WTC11 (cell line): ENCODE results near the gene SUSD6. TPM values are rescaled to one million over a fixed set of nuclear protein-coding genes. Genes with fewer than 3 reads are reported as not detected.

Experiments
- ATAC-seq: fragments of 200-7000 bp; cut with Tn5 transposase; 2 replicates; pipeline ENCODE4 v1.10.0; 2021; ENCODE audit warnings: mild to moderate bottlenecking, moderate library complexity
- CTCF ChIA-PET: fragments of 300-600 bp; sonication (Branson Sonifier 250); formaldehyde crosslinking; loops from one replicate; lab custom pipeline; 2021; ENCODE audit warnings: antibody characterized with exemption; lab: Charles Lee
- POLR2A ChIA-PET: fragments of 350-600 bp; sonication (Branson Sonifier 250); formaldehyde crosslinking; loops from one replicate; lab custom pipeline; 2021; ENCODE audit warnings: antibody characterized with exemption; lab: Charles Lee
- DNase-seq: peaks from one replicate; pipeline ENCODE4 v3.0.0; 2021; ENCODE audit warnings: low spot score
- H3K27ac Mint-ChIP-seq: 2 replicates; pipeline ENCODE4 v1.8.0; 2021; ENCODE audit warnings: mixed read lengths
- H3K27me3 Mint-ChIP-seq: 2 replicates; pipeline ENCODE4 v1.8.0; 2021; ENCODE audit warnings: low read depth, mild to moderate bottlenecking, moderate library complexity, mixed read lengths
- H3K36me3 Mint-ChIP-seq: 2 replicates; pipeline ENCODE4 v1.8.0; 2021; ENCODE audit warnings: mixed read lengths
- H3K4me1 Mint-ChIP-seq: 2 replicates; pipeline ENCODE4 v1.8.0; 2022; ENCODE audit warnings: mixed read lengths
- H3K4me3 Mint-ChIP-seq: 2 replicates; pipeline ENCODE4 v1.8.0; 2021; ENCODE audit warnings: mild to moderate bottlenecking, moderate library complexity, mixed read lengths
- H3K9me3 Mint-ChIP-seq: 2 replicates; pipeline ENCODE4 v1.8.0; 2021; ENCODE audit warnings: mixed read lengths
- ATF1 ChIP-seq: sonication (generic); formaldehyde crosslinking; IDR thresholded peaks from 2 replicates; pipeline ENCODE4 v1.8.1; 2023; ENCODE audit warnings: mild to moderate bottlenecking, moderate library complexity, missing genetic modification reagents
- CDX4 ChIP-seq: fragments of 250-450 bp; sonication (Bioruptor Pico); IDR thresholded peaks from 2 replicates; pipeline ENCODE4 v1.9.0; 2021; ENCODE audit warnings: moderate library complexity, mild to moderate bottlenecking, inconsistent platforms, borderline replicate concordance
- E2F5 ChIP-seq: sonication (generic); formaldehyde crosslinking; IDR thresholded peaks from 2 replicates; pipeline ENCODE4 v1.8.1; 2022; ENCODE audit warnings: mild to moderate bottlenecking, moderate library complexity, missing genetic modification reagents
- ELF4 ChIP-seq: sonication (generic); formaldehyde crosslinking; IDR thresholded peaks from 2 replicates; pipeline ENCODE4 v1.8.1; 2022; ENCODE audit warnings: low read depth, mild to moderate bottlenecking, moderate library complexity, missing genetic modification reagents
- ESRRA ChIP-seq: sonication (generic); formaldehyde crosslinking; IDR thresholded peaks from 2 replicates; pipeline ENCODE4 v1.8.1; 2022; ENCODE audit warnings: mild to moderate bottlenecking, missing genetic modification reagents, borderline replicate concordance
- GABPB1 ChIP-seq: sonication (generic); formaldehyde crosslinking; IDR thresholded peaks from 2 replicates; pipeline ENCODE4 v1.8.1; 2023; ENCODE audit warnings: mild to moderate bottlenecking, missing genetic modification reagents
- GTF2I ChIP-seq: fragments of 250-450 bp; sonication (Bioruptor Pico); conservative IDR thresholded peaks from 2 replicates; pipeline ENCODE4 v1.4.0; 2021; ENCODE audit warnings: mild to moderate bottlenecking
- IRF1 ChIP-seq: sonication (generic); formaldehyde crosslinking; IDR thresholded peaks from 2 replicates; pipeline ENCODE4 v1.8.0; 2023; ENCODE audit warnings: missing genetic modification reagents
- JAZF1 ChIP-seq: fragments of 250-450 bp; sonication (Bioruptor Pico); IDR thresholded peaks from 2 replicates; pipeline ENCODE4 v1.9.0; 2021; ENCODE audit warnings: moderate library complexity, mild to moderate bottlenecking, inconsistent platforms
- JUN ChIP-seq: sonication (generic); formaldehyde crosslinking; IDR thresholded peaks from 2 replicates; pipeline ENCODE4 v1.8.0; 2023; ENCODE audit warnings: mild to moderate bottlenecking, missing genetic modification reagents
- SOX15 ChIP-seq: fragments of 250-450 bp; sonication (Bioruptor Pico); IDR thresholded peaks from 2 replicates; pipeline ENCODE4 v1.9.0; 2021; ENCODE audit warnings: mild to moderate bottlenecking
- TCF7 ChIP-seq: sonication (generic); formaldehyde crosslinking; IDR thresholded peaks from 2 replicates; pipeline ENCODE4 v1.8.0; 2022; ENCODE audit warnings: mild to moderate bottlenecking, low read depth, missing genetic modification reagents, moderate library complexity
- TP53 ChIP-seq: sonication (generic); formaldehyde crosslinking; IDR thresholded peaks from 2 replicates; pipeline ENCODE4 v1.8.1; 2023; ENCODE audit warnings: mild to moderate bottlenecking, missing genetic modification reagents
- ZNF138 ChIP-seq: sonication (generic); formaldehyde crosslinking; conservative IDR thresholded peaks from 2 replicates; pipeline ENCODE4 v1.8.1; 2022; ENCODE audit warnings: mild to moderate bottlenecking, moderate library complexity, missing genetic modification reagents
- ZNF232 ChIP-seq: sonication (generic); formaldehyde crosslinking; IDR thresholded peaks from 2 replicates; pipeline ENCODE4 v1.8.0; 2022; ENCODE audit warnings: mild to moderate bottlenecking, missing genetic modification reagents
- ZNF396 ChIP-seq: fragments of 250-450 bp; sonication (Bioruptor Pico); IDR thresholded peaks from 2 replicates; pipeline ENCODE4 v1.8.0; 2021; ENCODE audit warnings: mild to moderate bottlenecking, moderate library complexity, borderline replicate concordance
- ZNF416 ChIP-seq: fragments of 250-450 bp; sonication (Bioruptor Pico); IDR thresholded peaks from 2 replicates; pipeline ENCODE4 v1.9.0; 2021; ENCODE audit warnings: mild to moderate bottlenecking, inconsistent platforms
- total RNA-seq: library from RNA; stranded (reverse); gene quantifications from 3 replicates; pipeline ENCODE4 v1.2.3, GENCODE V29; 2021
- TF ChIP-seq, protein P1 (sequence below): sonication (generic); formaldehyde crosslinking; IDR thresholded peaks from 2 replicates; pipeline ENCODE4 v1.8.1; 2023; ENCODE audit warnings: mild to moderate bottlenecking, missing genetic modification reagents, borderline replicate concordance
- TF ChIP-seq, protein P2 (sequence below): sonication (generic); formaldehyde crosslinking; IDR thresholded peaks from 2 replicates; pipeline ENCODE4 v1.8.1; 2023; ENCODE audit warnings: mild to moderate bottlenecking, missing genetic modification reagents, moderate library complexity
- TF ChIP-seq, protein P3 (sequence below): fragments of 250-450 bp; sonication (Bioruptor Pico); IDR thresholded peaks from 2 replicates; pipeline ENCODE4 v1.9.0; 2021; ENCODE audit warnings: mild to moderate bottlenecking, borderline replicate concordance

Gene SUSD6
- total RNA-seq, 1 experiment from 2014 or later, result 10.1 TPM

- TF ChIP-seq, protein P1, sequence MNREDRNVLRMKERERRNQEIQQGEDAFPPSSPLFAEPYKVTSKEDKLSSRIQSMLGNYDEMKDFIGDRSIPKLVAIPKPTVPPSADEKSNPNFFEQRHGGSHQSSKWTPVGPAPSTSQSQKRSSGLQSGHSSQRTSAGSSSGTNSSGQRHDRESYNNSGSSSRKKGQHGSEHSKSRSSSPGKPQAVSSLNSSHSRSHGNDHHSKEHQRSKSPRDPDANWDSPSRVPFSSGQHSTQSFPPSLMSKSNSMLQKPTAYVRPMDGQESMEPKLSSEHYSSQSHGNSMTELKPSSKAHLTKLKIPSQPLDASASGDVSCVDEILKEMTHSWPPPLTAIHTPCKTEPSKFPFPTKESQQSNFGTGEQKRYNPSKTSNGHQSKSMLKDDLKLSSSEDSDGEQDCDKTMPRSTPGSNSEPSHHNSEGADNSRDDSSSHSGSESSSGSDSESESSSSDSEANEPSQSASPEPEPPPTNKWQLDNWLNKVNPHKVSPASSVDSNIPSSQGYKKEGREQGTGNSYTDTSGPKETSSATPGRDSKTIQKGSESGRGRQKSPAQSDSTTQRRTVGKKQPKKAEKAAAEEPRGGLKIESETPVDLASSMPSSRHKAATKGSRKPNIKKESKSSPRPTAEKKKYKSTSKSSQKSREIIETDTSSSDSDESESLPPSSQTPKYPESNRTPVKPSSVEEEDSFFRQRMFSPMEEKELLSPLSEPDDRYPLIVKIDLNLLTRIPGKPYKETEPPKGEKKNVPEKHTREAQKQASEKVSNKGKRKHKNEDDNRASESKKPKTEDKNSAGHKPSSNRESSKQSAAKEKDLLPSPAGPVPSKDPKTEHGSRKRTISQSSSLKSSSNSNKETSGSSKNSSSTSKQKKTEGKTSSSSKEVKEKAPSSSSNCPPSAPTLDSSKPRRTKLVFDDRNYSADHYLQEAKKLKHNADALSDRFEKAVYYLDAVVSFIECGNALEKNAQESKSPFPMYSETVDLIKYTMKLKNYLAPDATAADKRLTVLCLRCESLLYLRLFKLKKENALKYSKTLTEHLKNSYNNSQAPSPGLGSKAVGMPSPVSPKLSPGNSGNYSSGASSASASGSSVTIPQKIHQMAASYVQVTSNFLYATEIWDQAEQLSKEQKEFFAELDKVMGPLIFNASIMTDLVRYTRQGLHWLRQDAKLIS (CRISPR knock-in tag), result no peak
- TF ChIP-seq E2F5 (CRISPR knock-in tag) (no peak), ATF1 (no peak), ZNF396 (no peak), TCF7 (no peak), TP53 (CRISPR knock-in tag) (no peak), JUN (CRISPR knock-in tag) (no peak), SOX15 (CRISPR knock-in tag) (no peak), ESRRA (no peak), JAZF1 (CRISPR knock-in tag) (no peak), CDX4 (no peak), IRF1 (CRISPR knock-in tag) (no peak), GABPB1 (CRISPR knock-in tag) (no peak)
- TF ChIP-seq, protein P2, sequence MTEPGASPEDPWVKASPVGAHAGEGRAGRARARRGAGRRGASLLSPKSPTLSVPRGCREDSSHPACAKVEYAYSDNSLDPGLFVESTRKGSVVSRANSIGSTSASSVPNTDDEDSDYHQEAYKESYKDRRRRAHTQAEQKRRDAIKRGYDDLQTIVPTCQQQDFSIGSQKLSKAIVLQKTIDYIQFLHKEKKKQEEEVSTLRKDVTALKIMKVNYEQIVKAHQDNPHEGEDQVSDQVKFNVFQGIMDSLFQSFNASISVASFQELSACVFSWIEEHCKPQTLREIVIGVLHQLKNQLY, result no peak
Measured at GRCh38 chr14:69664265-69664664, 52.9 kb downstream of the SUSD6 start (continued).

GRCh38 chr14:69664865-69665526, 53.6 kb downstream of the SUSD6 start:
- DNase-seq (no peak), ATAC-seq (no peak)
- Mint-ChIP-seq H3K27ac (no peak overlapping the region), H3K9me3 (no peaks in the 10 kb centered on the region), H3K27me3 (no peaks in the 10 kb centered on the region), H3K36me3 (0 out of 2 replicates have a peak, but pooled peaks cover 2% of the 10 kb centered on the region), H3K4me3 (no peak overlapping the region), H3K4me1 (peaks cover 30% of the 10 kb centered on the region)
- ChIA-PET POLR2A (no interaction called here), CTCF (interaction anchor here (0.6 to 1.4 kb wide), 2 partner anchors 61 to 62 kb away, joined by 3 read pairs; no protein-coding TSS in a partner anchor)
- no peak for TF ChIP-seq ZNF138 (CRISPR knock-in tag)
- TF ChIP-seq GTF2I, result no peak
- TF ChIP-seq, protein P3, sequence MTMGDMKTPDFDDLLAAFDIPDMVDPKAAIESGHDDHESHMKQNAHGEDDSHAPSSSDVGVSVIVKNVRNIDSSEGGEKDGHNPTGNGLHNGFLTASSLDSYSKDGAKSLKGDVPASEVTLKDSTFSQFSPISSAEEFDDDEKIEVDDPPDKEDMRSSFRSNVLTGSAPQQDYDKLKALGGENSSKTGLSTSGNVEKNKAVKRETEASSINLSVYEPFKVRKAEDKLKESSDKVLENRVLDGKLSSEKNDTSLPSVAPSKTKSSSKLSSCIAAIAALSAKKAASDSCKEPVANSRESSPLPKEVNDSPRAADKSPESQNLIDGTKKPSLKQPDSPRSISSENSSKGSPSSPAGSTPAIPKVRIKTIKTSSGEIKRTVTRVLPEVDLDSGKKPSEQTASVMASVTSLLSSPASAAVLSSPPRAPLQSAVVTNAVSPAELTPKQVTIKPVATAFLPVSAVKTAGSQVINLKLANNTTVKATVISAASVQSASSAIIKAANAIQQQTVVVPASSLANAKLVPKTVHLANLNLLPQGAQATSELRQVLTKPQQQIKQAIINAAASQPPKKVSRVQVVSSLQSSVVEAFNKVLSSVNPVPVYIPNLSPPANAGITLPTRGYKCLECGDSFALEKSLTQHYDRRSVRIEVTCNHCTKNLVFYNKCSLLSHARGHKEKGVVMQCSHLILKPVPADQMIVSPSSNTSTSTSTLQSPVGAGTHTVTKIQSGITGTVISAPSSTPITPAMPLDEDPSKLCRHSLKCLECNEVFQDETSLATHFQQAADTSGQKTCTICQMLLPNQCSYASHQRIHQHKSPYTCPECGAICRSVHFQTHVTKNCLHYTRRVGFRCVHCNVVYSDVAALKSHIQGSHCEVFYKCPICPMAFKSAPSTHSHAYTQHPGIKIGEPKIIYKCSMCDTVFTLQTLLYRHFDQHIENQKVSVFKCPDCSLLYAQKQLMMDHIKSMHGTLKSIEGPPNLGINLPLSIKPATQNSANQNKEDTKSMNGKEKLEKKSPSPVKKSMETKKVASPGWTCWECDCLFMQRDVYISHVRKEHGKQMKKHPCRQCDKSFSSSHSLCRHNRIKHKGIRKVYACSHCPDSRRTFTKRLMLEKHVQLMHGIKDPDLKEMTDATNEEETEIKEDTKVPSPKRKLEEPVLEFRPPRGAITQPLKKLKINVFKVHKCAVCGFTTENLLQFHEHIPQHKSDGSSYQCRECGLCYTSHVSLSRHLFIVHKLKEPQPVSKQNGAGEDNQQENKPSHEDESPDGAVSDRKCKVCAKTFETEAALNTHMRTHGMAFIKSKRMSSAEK (CRISPR knock-in tag), result no peak
- no peak for TF ChIP-seq ZNF232 (CRISPR knock-in tag)
- TF ChIP-seq ZNF416 (CRISPR knock-in tag), result no peak
- no peak for TF ChIP-seq E2F5 (CRISPR knock-in tag)
- TF ChIP-seq, protein P1 (CRISPR knock-in tag), result no peak
- no peak for TF ChIP-seq ESRRA
- no peak for TF ChIP-seq ELF4 (CRISPR knock-in tag)
